Dedifferentiated amniotic fluid mesenchymal stem cell (primary cell): Measurements from ENCODE around the gene PRR23C.
"Not testable (repeated sequence)": the region's sequence is repeated elsewhere in the genome, so short reads cannot be mapped to it uniquely, and the experiment has no call there.

Experiments
- DNase-seq: peaks from one replicate; pipeline ENCODE4 v3.0.0-alpha.2; 2016; ENCODE audit errors: extremely low spot score

Gene PRR23C

DNA sequence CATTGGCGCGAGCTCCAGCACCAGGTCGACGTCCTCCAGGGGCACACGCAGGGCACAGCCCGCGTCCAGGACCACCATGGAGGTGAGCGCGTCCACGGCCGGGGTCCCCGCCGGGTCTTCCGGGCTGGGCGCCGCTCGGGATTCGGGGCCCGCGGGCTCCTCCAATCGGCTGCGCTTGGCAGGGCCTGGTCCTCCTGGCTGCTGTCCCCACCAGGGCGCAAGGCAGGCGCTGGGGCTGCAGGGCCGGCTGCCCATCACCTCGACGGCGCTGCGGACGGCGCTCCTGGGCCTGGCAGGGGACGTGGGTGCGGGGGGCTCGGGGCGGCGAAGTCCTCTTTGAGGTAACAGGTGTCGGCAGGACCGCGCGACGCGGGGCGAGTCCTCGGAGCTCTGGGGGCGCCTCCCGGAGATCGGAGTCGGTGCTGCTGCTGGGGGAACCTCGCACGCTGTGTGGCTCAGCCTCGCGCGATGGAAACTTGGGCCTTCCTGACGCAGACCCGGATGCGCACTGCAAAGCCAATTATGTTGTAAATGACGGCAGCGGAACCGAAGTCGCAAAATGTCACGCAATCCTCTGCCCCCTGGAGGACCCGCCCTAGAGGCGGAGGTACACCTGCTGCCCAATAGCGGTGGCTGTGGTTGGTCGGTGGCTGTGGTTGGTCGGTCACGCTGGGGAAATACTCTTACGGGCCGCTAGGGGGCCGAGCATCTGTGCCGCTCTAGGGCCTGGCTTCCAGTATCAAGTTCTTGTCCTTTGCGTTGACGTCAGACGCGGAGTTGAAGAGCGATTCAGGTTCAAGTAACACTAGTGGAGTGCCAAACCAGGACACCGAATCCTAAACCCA, at the start of gene PRR23C:
TSS of gene PRR23C (minus strand) at position 527 of the 845 bp plus-strand sequence. CDS start at position 255, 272 bp downstream.
- no peak for DNase-seq

DNA sequence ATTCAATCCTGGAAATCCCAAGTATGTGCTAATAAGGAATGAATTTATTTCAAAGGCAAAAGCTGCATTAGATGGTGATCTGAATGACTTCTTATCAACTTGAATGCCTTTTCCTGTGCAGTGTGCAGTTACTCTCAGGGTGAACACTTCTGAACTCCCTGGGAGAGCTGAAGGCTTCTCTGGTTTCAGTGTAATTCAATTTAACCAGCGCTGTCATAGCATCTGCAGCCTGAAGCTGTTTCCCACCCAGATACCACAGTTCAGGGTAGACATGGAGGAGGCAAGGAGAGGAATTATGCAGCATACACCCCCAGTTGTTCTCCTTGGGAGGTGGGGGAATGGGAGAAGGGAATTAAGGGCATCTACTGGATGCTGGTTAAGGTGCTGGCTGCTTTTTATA, 49.1 kb upstream of the PRR23C start:
- DNase-seq = no peak

DNA sequence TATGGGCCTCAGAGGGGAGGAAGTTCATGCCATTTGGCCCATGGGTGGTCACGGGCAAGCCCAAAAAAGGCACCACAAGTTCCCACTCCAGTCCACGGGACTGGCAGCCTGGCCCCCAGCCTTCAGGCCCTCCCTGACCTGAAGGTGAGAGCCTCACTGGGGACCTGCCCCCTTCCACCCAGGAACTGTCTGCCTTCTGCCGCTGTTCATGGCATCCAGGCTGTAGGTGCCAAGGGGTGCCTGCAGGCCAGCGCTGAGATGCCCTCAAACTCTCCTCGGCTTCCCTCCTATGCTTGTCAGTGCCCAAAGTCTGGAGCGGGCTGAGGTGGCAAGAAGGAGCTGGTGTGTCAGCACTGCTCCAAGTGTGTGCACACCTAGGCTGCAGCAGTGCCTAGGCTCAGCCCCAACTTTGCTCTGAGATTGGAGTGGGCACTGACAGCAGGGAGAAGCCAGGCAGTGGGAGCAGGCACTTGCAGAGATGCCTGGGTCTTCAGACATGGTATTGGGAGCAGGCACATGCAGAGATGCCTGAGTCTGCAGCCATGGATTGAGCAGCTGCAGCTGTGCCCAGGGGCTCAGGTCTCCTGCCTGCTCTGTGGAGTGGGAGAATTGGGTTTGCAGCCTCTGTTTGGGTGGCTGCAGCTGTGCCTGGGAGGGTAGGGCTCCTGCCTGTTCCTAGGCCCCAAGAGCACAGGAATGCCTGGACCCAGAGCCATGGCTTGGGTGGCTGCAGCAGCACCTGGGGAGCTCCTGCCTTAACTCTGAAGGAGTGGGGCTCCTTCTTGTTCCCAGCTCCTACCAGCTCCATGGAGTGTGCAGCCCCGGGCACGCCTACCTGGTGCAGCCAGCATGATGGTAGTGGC, 44.0 kb upstream of the PRR23C start:
- DNase-seq = no peak

DNA sequence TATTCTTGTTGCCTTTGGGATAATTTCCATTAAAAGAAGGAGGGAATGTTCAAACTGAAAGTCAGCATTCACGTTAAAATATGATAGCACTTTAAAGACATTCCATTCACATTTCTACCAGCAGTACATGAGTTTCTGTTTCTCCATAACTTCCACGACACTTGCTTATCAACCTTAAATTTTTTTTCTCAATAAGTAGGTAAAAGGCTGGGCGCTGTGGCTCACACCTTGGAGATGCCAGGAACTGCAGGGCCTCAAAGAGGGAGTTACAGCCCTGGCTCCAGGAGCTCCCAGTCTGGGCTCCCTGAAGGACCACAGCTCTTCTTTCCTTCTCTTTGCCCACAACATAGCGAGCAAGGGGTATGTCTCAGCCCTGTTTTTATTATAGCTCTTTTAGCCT, 42.9 kb upstream of the PRR23C start:
- no peak for DNase-seq

DNA sequence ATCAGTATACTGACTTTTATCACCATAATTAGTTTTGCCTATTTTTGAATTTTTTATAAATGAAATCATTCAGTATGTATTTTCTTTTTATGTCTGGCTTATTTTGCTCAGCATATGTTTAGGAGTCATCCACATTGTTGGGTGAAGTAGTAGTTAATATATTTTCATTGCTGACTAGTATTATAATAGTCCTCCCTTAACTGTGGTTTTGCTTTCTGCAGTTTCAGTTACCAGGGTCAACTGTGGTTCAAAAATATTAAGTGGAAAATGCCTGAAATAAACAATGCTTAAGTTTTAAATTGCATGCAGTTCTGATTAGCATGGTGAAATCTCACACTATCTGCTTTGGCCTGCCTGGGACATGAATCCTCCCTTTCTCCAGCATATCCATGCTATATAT, 39.5 kb upstream of the PRR23C start:
- DNase-seq = no peak

DNA sequence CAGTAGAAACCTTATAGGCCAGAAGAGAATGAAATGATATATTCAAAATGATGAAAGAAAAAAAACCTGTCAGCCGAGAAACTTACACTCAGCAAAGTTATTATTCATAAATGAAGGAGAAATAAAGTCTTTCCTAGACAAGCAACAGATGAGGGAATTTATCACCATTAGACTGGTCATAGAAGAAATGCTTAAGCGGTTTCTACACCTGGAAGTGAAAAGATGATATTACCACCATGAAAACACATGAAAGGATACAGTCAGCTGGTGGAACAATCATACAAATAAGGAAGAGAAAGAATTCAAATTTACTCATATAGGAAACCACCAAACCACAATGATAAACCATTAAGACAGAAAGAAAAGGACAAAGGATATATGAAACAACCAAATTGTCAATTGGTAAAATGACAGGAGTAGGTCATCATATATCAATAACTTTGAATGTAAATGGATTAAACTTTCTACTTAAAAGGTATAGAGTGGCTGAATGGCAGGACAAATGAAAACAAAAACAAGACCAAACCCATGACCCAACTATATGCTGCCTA, 29.9 kb upstream of the PRR23C start:
- DNase-seq = no peak

DNA sequence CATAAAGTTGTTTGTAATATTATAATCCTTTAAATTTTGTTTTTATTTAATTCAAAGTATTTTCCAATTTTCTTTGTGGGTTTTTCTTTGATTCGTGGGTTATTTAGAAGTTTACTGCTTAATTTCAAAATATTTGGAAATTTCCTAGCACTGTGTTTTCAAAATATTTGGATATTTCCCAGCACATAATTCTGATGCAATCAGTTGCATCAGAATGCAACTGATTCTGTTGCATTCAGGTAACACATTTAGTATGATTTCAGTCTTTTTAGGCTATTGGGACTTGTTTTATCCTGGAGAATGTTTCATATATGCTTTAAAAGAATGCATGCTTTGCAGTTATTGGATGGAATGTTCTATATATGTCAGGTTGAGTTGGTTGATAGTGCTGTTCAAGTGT, 18.2 kb upstream of the PRR23C start:
- no peak for DNase-seq

DNA sequence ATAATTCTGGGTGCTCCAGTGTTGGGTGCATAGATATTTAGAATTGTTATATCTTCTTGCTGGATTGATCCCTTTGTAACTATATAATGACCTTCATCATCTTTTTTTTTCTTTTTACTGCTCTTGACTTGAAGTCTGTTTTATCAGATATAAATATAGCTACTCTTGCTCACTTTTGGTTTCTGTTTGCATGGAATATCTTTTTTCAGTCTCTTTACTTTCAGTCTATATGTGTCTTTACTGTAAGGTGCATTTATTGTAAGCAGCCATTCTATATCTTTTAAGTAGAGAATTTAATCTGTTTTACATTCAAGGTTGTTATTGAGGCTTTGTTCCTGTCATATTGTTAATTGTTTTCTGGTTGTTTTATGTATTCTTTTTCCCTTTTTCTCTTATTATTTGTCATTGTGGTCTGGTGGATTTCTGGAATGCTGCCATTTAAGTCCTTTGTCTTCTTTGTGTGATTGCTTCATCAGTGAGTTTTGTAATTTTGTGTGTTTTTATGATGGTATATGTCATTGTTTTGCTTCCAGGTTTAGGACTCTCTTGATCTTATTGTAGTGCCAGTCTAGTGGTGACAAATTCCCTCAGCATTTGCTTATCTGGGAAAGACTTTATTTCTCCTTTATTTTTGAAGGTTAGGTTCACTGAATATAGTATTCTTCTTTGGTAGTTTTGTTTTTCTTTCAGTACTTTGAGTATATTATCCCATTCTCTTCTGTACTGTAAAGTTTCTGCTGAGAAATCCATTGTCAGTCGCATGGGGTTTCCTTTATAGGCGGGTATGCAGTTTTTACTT, 8.3 kb upstream of the PRR23C start:
- DNase-seq = no peak

DNA sequence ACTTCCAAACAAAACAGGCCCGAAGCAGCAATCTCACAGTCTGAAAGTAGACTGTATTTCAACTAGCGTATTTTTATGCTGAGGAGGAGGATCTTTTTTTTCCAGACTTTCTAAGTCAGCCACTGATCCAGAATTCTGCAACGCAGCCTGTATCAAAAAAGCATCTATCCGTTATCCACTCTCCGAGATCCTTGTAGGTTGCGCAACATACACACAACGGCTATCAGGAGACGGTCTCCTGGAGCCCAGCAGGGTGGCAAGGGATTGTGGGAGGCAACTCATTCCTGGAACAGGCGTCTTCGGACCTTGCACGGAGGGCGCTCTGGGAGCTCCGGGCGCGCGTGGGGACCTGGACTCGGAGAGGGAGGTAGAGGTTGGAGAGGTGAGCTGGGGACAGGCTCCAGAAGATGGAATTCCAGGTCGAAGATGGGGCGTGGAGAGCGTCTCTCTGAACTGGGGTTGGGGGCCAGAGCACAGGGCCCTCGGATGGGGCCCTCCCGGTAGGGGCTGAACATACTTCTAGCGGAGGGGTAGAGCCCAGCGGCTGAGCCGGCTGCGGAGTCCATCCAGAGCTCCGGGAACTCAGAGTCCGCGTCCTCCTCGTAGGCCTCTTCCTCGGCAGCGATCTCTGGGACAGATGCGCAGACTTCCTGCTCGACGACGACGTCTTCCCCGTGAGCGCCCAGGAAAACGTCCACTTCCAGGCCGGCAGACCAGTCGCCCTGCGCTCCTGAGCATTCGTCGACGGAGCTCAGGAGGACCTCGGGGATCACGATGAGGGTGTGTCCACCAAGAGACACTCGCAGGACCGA, 932 bp downstream of the PRR23C start:
- no peak for DNase-seq

DNA sequence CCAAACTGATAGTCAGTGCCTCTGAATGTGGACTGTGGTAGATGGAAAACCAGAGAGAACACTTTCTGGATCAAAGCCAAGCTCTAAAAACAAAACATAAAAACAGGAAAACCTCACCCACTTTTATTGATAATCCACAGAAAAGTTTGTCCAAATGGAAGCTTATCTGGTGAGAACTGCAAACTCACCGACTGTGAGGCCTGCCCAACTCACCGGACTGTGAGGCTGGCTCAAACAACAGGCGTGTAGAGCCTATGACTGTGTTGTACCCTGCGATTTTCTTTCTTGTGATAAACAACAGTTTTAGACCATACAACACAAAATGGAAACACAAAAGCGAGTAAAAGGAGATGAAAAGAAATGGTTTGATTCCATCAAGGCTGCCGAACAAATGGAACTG, 7.2 kb downstream of the PRR23C start:
- no peak for DNase-seq

DNA sequence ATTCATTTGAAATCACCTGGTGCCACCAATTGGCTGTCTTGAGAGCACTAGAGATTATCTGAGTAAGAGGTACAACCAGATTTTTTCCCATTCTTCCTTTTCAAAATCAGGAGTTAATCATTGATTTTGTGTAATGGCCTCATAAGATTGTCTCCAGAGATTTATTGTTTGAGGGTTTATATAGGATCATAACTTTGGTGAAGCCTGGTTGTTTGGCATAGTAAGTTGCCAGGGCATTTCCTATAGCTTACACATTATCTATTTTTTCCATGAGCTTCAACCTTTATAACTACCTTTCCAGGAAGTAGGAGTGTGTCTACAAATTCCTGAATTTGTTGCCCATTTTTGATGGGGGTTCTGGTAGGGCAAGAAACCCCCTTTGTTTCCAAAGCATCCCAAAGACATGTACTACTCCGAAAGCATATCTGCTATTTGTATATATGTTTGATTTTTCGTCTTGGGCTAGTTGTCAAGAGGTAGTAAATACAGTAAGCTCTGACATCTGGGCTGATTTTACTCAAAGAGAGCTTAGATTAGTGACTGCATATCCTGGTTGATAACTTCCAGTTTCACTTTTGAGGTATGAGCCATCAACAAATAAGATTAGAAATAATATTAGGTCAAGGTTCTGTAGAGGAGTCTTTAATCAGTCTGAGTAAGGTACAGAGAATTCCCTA, 12.2 kb downstream of the PRR23C start:
- no peak for DNase-seq

DNA sequence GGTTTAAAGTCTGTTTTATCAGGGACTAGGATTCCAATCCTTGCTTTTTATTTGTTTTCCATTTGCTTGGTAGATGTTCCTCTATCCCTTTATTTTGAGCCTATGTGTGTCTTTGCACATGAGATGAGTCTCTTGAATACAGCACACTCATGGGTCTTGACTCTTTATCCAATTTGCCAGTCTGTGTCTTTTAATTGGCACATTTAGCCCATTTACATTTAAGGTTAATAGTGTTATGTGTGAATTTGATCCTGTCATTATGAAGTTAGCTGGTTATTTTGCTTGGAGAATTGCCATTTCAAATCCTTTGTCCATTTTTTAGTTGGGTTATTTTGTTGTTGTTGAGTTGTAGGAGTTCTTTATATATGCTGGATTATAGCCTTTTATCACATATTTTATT, 14.1 kb downstream of the PRR23C start:
- not testable (repeated sequence) for DNase-seq

DNA sequence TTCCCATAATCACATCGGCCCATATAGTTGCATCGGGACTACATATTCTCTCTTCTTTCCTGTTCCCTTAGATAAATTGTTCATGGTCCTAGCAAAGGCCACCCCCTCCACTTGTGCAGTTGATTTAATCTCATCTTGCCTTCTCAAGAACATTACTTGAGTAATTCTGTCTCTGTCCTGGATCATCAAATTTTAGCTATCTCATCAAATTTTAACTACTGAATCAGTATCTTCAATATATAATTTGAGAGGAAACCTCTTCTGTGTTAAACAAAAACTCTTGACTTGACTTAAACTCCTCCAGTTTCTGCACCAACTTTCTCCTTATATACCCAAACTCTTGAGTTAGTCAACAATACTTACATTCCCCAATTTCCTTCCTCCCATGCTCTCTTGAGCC, 19.7 kb downstream of the PRR23C start:
- no peak for DNase-seq

DNA sequence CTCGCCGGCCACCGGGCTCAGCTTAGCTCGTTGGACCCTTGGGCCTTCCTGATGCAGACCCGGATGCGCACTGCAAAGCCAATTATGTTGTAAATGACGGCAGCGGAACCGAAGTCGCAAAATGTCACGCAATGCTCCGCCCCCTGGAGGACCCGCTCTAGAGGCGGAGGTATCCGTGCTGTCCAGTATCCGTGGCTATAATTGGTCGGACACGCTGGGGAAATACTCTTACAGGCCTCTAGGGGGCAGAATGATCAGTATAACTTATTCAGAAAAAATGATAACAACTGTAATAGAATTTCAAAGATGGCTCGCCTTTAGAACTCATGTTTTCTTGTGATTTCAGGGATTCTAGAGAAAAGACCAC, 23.8 kb downstream of the PRR23C start, which contains the start of gene PRR23B:
TSS of gene PRR23B (minus strand) at position 59 of the 367 bp plus-strand sequence. CDS start 265 bp downstream, outside the sequence.
- DNase-seq = no peak

DNA sequence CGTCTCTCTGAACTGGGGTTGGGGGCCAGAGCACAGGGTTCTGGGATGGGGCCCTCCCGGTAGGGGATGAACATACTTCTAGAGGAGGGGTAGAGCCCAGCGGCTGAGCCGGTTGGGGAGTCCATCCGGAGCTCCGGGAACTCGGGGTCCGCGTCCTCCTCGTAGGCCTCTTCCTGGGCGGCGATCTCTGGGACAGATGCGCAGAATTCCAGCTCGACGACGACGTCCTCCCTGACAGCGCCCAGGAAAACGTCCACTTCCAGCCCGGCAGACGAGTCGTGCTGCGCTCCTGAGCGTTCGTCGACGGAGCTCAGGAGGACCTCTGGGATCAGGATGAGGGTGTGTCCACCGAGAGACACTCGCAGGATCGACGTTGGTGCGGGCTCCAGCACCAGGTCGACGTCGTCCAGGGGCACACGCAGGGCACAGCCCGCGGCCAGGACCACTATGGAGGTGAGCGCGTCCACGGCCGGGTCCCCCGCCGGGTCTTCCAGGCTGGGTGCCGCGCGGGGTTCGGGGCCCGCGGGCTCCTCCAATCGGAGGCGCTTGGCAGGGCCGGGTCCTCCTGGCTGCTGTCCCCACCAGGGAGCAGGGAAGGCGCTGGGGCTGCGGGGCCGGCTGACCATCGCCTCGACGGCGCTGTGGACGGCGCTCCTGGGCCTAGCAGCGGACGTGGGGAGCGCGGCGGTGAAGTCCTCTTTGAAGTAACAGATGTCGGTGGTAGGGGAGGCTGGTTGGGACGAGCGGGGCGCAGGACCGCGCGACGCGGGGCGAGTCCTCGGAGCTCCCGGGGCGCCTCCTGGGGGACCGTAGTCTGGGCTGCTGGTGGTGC, 24.4 kb downstream of the PRR23C start:
- DNase-seq = no peak

DNA sequence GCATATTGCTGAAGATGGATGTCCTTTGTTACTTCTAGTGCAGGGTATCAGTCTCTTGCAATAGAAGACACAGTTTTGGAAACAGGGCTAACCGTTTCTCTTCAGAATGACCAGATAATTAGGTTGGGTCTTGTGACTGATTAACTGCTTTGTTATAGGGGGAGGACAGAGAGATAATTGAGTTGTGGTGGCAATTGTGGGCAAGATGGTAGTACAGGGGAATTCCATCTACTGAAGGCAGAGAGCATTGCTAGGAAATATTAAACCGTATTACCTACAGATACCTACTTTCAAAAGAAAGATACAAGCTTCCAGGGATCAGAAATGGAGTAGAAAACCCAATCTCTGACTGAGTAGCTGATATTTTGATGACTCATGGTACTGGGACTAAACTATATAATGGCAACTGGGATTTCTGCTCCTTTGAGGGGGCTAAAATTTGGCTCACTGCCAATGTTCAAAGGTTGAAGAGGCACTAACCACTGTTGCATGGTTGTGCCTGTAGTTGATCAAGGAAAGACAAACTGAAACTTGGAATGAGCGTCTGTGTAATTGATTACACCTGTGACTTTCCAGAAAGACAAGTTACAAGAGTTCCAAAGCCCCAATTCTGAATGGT, 28.2 kb downstream of the PRR23C start:
- DNase-seq = no peak

DNA sequence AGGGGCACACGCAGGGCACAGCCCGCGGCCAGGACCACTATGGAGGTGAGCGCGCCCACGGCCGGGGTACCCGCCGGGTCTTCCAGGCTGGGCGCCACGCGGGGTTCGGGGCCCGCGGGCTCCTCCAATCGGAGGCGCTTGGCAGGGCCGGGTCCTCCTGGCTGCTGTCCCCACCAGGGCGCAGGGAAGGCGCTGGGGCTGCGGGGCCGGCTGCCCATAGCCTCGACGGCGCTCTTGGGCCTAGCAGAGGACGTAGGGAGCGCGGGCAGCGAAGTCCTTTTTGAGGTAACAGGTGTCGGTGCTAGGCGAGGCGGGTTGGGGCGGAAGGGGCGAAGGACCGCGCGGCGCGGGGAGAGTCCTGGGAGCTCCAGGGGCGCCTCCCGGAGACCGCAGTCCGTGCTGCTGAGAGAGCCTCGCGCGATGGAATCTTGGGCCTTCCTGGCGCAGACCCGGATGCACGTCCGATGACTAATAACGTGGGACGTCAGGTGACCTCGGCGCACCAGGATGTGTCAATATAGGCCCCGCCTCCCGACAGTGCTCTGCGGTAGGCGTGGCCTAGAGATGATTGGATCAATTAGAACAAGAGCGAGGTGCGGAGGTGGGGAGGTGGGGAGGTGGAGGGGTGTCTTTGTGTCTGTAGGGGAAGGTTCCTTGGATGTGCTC, 38.5 kb downstream of the PRR23C start, which contains the start of gene PRR23A:
TSS of gene PRR23A (minus strand) at position 218 of the 666 bp plus-strand sequence. CDS start at position 218, 0 bp downstream.
- DNase-seq = no peak

DNA sequence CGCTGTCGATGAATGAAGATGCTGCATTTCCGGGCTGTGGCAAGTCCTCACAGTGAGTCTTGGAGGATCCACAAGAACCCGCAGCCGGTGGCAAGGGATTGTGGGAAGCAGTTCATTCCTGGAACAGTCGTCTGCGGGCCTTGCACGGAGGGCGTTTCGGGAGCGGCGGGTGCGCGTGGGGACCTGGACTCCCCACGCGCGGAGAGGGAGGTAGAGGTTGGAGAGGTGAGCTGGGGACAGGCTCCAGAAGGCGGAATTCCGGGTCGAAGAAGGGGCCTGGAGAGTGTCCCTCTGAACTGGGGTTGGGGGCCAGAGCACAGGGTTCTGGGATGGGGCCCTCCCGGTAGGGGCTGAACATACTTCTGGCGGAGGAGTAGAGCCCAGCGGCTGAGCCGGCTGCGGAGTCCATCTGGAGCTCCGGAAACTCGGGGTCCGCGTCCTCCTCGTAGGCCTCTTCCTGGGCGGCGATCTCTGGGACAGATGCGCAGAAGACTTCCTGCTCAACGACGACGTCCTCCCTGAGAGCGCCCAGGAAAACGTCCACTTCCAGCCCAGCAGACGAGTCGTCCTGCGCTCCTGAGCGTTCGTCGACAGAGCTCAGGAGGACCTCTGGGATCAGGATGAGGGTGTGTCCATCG, 39.2 kb downstream of the PRR23C start:
- no peak for DNase-seq
